IPS-18a (cell line): ENCODE results near the gene NEMP1.

Experiments
- H3K27ac ChIP-seq: one replicate; pipeline ENCODE4 v1.5.1; 2013; ENCODE audit warnings: low read length
- H3K27me3 ChIP-seq: one replicate; pipeline ENCODE4 v1.6.1; 2013; ENCODE audit warnings: mild to moderate bottlenecking, low read length; ENCODE audit not compliant: control insufficient read depth, insufficient read depth
- H3K36me3 ChIP-seq: one replicate; pipeline ENCODE4 v1.6.1; 2013; ENCODE audit warnings: low read depth, low read length; ENCODE audit not compliant: control insufficient read depth
- H3K4me1 ChIP-seq: one replicate; pipeline ENCODE4 v1.6.1; 2013; ENCODE audit warnings: low read depth, low read length; ENCODE audit not compliant: control insufficient read depth
- H3K4me3 ChIP-seq: one replicate; pipeline ENCODE4 v1.5.1; 2013; ENCODE audit warnings: low read length
- H3K9ac ChIP-seq: one replicate; pipeline ENCODE4 v1.6.1; 2013; ENCODE audit warnings: mild to moderate bottlenecking, low read length, moderate library complexity
- H3K9me3 ChIP-seq: one replicate; pipeline ENCODE4 v1.6.1; 2013; ENCODE audit warnings: low read depth, low read length; ENCODE audit not compliant: control insufficient read depth

The NEMP1 gene

DNA sequence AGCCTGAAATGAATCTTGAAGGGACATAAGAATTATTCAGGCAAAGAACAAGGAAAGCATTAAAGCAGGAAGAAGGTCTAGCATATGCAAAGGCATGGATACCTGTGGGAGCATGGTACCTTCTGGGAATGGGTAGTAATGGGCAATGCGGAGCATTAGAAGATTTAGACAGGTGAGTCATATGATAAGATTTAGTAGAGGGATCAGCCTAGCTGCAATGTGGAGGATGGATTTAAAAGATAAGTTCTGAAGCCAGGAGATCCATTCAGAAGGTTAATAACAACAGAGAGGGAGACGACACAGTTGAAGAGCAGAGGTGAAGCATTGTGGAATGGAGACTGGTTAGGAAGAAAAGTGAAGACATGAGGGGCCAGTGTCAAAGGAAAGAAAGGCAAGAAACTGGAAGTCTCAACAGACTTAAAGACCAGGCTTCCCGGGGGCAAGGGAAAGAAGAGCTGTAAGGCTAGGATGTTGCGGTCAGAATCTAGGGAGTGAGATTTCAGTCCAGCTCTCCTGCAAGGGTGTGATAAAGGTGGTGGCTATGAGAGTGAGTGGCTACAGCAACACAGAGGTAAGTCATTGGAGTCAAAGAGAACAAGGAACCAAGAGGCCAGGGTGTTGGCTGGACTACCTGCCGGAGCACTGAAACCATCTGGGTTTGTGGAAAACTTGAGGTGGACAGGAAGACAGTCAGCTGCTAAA is 38.1 kb upstream of the NEMP1 start:
- Histone ChIP-seq H3K9me3 (no peaks in the 10 kb centered on the region), H3K27ac (no peak overlapping the region), H3K27me3 (no peaks in the 10 kb centered on the region), H3K4me3 (no peak overlapping the region), H3K4me1 (peaks cover 3% of the 10 kb centered on the region), H3K9ac (no peak overlapping the region), H3K36me3 (no peaks in the 10 kb centered on the region)

DNA sequence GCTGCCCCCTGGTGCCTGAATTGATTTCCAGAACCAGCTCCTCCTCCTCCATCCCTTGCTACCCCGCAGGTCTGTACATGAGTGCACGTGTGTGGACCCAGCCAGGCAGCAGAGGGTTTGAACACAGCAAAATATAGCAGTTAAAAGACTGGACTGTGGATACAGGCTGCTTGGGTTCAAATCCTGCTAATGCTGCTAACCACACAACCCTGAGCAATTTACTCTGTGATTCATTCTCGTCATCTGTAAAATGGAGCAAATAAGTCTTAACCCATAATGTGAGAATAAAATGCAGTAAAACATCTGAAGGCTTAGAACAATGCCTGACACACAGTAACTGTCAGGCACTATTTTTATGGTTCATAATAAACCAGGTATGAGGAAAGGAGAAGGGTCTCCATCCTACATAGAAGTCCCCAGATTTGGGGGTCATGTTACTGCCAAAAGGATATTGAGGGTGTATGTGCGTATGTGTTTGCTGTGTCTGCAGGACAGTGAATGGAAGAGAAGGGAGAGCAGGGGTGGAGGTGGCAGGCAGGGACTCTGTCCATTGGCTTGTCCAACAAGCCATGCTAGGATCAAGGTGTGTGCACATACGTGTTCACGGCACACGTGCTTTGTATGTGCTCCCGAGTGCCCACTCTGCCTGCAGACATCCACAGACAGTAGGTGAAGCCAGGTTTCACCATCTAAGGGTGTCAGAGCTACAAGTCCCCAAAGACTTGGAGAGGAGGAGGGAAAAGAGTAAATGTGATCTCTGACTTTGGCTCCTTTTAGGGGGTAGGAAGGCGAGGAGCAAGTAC is 34.1 kb upstream of the NEMP1 start:
- no peak overlapping the region for H3K4me3 ChIP-seq
- H3K27me3 ChIP-seq: no peaks in the 10 kb centered on the region
- no peak overlapping the region for H3K9ac ChIP-seq
- H3K36me3 ChIP-seq: no peaks in the 10 kb centered on the region
- H3K4me1 ChIP-seq: peaks cover 24% of the 10 kb centered on the region
- no peaks in the 10 kb centered on the region for H3K9me3 ChIP-seq
- no peak overlapping the region for H3K27ac ChIP-seq

DNA sequence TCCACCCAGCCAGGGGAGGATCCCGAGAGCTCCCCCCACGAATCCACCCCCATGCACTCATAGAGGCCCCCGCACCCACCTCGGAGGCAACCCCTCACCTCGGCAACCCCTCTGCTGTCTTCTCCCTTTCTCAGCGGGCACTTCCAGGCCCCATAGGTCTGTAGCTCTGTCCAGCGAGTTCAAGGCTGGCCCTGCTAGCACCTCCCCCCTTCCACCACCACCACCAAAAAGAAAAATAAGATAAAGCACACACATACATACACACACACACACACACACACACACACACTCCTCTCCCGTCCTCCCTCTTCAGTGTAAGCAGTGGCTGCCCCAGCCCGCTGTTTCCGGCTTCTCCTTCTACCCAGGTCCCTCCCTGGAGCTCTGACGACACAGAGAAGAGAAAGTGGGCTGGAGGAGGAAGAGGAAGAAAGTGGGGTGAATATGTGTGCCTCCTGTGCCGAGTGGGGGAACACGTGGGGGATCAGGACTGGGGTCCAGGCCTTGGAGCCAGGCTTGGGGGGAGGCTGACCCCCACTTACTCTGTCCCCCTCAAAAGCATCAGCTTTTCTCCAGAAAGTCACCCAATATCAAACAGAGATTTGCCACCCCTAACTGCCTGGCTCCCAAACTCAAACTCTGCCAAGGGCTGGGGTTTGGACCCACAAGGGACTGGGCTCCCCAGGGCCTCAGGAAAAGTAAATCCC is 32.6 kb upstream of the NEMP1 start, which contains the start of gene STAT6:
TSS of gene STAT6 (minus strand) at position 332 of the 704 bp plus-strand sequence. CDS start 3,084 bp downstream, outside the sequence.
- Histone ChIP-seq H3K27me3 (no peaks in the 10 kb centered on the region), H3K9me3 (no peaks in the 10 kb centered on the region), H3K27ac (peak within 1 kb of the TSS; percentile 82), H3K36me3 (peaks cover 9% of the 10 kb centered on the region), H3K9ac (peak within 1 kb of the TSS; percentile 72), H3K4me1 (peaks cover 24% of the 10 kb centered on the region), H3K4me3 (peak within 1 kb of the TSS; percentile 57)

DNA sequence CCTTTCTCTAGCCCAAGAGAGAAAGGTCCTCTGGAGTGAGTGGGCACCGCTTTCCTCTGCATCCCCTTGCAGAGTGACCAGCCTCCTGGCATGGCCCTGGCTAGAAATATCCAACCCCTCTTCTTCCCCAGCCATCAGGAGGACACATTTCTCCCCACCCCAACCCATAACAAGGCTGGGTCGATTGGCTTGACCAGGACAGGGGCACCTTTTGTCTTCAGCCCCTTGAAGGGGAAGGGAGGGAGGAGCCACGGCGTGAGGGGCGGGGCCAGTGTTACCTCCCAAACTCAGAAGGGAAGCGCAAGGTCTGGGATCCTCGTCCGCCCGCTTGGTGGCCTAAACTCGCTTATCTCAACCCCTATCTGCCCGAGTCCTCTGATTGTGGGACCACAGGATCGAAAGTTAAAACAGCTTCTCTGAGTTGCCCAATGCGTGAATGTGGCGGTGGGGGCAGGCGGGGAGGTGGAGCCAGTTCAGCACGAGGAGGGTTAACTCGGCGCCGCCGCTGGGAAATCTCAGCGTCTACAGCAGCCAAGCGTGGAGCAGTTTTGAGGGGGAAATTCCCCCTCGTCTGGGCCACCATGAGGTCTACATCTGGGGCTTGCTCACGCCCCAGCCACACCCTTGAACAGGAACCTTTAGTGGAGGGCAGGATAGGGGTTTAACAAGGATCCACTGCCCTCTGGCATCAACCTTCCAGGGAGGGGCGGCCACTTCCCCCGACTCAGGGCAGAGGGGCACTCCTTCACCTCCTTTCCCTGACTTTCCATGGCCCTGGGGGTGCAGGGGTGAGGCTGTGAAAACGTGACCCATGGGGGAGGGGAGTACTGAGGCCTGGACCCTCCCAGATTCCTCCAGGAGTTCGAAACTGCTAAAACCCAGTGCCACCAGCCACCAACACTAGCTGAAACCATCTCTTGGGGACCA is 31.8 kb upstream of the NEMP1 start:
- Histone ChIP-seq H3K4me3 (peak overlapping the region; percentile 57), H3K4me1 (peaks cover 24% of the 10 kb centered on the region), H3K27ac (peak overlapping the region; percentile 82), H3K9me3 (no peaks in the 10 kb centered on the region), H3K27me3 (no peaks in the 10 kb centered on the region), H3K36me3 (peaks cover 14% of the 10 kb centered on the region), H3K9ac (peak overlapping the region; percentile 72)

DNA sequence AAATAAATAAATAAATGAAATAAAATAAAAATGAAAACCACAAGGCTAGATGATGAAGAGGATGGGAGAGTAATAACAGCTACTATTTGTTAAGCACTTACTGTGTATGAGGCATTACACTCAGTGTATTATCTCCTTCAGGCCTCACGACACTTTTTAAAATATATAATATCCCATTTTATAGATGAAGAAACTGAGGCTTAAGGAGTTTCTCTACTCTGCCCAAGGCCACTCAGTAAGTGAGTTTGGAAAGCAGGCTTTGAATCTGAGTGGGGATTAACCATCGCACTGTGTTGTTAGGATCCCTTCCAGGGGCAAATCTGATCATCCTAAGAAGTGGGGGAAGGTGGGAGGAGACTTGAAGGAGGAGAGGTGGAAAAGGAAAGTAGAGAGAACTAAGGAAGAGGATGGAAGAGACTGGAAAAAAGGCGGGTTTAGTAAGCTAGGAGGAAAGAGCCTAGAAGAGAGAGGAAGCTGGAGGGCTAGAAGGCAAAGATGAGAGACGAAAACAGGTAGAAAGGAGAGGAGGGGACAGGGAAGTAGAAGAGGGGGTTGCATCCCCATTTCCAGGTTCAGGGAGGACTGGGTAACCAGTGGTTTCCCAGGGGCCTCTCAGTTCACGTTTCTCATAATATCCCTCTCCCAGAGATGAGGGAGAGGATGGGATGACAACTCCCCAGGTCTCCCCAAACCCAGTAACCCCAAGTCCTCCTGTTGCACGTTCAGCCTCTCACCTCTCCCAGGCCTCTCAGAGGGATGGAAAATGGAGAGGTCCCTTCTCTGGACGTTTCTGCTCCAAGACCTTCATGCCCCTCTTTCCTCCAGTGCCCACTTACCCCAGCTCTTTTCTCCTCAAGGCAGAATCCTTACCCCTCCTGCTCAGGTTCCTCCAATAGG is 30.9 kb upstream of the NEMP1 start:
- H3K27me3 ChIP-seq: no peaks in the 10 kb centered on the region
- peaks cover 24% of the 10 kb centered on the region for H3K4me1 ChIP-seq
- no peaks in the 10 kb centered on the region for H3K9me3 ChIP-seq
- H3K9ac ChIP-seq: peak overlapping the region; percentile 72
- peak overlapping the region; percentile 7 for H3K27ac ChIP-seq
- H3K4me3 ChIP-seq: peak overlapping the region; percentile 57
- H3K36me3 ChIP-seq: peaks cover 14% of the 10 kb centered on the region

DNA sequence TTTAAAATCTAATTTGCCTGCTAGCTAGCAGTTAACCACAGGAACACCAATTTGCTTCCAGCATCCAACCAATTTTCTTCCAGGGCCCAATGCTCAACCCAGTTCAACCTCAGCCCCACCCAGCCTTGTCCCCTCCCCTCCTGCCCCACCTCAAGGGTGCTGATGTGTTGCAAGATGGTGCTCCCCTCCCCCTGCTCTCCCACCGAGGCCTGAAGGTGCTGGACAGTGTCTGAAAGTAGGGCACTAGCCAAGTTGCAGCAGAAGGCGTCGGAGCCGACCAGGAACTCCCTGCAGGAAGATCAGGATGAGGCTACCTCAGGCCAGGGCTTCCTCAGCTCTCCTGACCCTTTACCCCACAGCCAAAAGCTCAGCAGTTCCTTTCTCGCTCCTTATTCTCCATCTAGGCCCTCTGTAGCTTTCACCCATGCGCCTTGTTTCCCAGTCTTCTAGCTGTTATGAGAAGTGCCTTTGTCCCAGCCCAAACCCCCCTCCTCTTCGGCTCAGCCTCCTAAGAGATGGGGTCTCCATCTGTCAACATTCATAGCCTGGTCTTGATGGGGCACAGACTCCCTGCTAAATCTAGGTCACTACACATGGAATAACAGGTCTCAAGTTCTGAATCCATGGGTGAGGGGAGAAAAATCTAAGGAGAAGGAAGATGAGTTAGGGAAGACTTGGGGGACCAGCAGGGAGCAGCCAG is 29.0 kb upstream of the NEMP1 start:
- Histone ChIP-seq H3K9me3 (no peaks in the 10 kb centered on the region), H3K4me1 (peaks cover 24% of the 10 kb centered on the region), H3K9ac (no peak overlapping the region), H3K4me3 (no peak overlapping the region), H3K27me3 (no peaks in the 10 kb centered on the region), H3K36me3 (peaks cover 18% of the 10 kb centered on the region), H3K27ac (no peak overlapping the region)

DNA sequence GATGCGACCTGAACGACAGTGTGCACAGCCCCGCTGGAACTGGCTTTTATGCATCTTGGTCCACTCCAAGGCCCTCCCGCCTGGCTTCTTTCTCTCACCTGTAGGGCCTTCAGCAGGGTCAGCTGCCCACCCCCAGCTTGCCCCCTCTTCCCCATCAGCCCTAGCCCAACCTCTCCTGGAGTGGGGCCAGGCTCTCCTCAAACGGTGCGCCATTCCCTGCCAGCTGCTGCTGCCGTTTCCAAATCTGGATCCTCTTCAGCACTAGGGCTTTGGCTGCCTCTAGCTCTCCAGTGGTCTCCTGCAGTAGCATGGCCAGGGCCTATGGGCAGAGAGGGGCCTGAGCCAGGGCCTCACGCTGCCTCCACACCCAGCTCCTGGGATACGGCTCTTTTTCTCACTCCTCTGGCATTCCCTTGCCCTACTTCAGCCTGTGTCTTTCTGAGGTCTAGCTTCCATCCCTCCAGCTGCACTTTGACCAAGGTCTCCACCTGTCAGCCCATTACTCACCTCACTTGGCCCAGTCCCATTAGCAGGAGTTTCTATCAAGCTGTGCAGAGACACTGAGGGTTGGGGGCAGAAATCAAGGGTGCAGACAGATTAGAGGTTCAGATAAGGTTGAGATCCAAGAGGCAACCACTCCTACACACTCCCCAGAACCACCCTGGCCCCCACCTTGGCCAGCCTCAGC is 27.6 kb upstream of the NEMP1 start:
- Histone ChIP-seq H3K4me3 (no peak overlapping the region), H3K9me3 (no peaks in the 10 kb centered on the region), H3K27me3 (no peaks in the 10 kb centered on the region), H3K4me1 (peaks cover 17% of the 10 kb centered on the region), H3K27ac (no peak overlapping the region), H3K36me3 (peaks cover 18% of the 10 kb centered on the region), H3K9ac (no peak overlapping the region)

DNA sequence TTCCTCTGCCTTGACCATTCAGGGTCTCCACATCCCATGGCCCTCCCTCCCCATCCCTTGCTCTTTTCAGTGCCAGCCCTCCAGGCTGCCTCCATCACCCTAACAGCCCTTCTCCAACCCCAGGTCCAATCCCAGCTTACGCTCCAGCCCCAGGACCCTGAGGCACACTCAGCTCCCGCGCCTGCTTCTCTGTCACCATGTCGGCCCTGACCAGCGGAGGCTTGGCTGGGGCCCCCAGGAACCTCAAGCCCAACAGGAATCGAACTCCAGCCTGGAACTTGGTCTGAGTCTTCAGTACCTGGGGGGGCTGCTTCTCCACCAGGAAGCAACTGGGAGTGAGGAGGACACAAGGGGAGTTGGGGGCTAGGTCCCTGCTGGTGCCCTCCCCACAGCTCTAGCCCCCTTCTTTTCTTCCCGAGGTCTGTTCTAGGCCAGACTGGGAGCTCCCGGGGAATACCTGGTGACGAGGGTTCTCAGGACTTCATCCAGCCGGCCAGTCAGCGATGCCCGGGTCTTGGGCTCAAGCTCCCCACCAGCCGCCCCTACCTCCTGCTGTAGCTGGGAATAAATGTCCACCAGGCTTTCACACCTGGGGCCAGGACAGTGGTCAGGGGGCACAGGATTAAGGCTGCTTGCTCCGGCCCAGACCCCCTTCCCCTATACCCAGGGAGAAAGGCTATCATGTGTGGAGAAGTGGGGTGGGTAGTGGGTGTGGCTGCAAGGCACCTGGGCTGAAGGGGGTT is 26.6 kb upstream of the NEMP1 start:
- H3K4me3 ChIP-seq: no peak overlapping the region
- no peaks in the 10 kb centered on the region for H3K27me3 ChIP-seq
- H3K4me1 ChIP-seq: peaks cover 9% of the 10 kb centered on the region
- H3K27ac ChIP-seq: no peak overlapping the region
- no peaks in the 10 kb centered on the region for H3K9me3 ChIP-seq
- H3K9ac ChIP-seq: no peak overlapping the region
- H3K36me3 ChIP-seq: peaks cover 18% of the 10 kb centered on the region

DNA sequence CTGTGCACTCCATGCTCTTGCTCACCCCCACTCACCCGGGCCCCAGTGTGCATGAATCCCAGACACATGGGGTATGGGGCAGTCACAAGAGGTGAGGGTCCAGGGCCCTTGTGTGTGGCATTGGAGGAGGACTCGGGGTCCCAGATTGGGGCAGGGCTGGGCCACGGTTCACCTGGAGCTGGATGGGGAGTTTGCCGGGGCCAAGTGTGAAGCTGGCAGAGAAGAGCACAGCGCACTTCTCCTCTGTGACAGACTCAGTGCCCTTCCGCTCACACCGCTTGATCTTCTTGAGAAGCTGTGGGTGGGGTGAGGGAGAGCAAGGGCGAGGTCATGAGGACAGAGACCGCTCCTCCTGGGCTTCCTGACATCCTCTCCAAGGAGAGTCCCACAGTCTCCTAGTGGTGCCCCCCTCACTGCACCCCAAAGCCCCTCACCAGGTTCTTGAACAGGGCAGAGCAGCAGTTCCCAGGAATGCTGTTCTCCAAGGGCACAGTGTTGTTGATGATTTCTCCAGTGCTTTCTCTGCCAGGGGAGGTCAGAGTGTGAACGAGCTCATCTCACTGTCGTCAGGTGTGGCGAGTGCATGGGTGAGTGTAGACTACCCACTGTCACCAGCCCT is 25.8 kb upstream of the NEMP1 start:
- Histone ChIP-seq H3K9ac (no peak overlapping the region), H3K36me3 (peaks cover 18% of the 10 kb centered on the region), H3K9me3 (no peaks in the 10 kb centered on the region), H3K4me3 (no peak overlapping the region), H3K27me3 (no peaks in the 10 kb centered on the region), H3K27ac (no peak overlapping the region), H3K4me1 (peaks cover 2% of the 10 kb centered on the region)
